Measurements from ENCODE around the gene ACTL6B.

Gene ACTL6B

GRCh38 chr7:100642534-100642907 is 13.7 kb downstream of the ACTL6B start:
- H3K4me3 ChIP-seq (ENCODE audit: low read depth, low read length), result no peak overlapping the region
- in situ Hi-C loops (cut with HindIII; ENCODE audit: low pct_ligation_motif_present, low sequenced_read_pairs), result no loop called here
- no peak for TF ChIP-seq CTCF (IDR thresholded peaks at IDR 0.05; ENCODE audit: low read depth, low read length, missing control alignments)
- DNase-seq, result no peak
- H3K36me3 ChIP-seq (replicated peaks), result no peaks in the 10 kb centered on the region
- no peak overlapping the region for H3K27ac ChIP-seq
- peaks cover 4% of the 10 kb centered on the region for H3K27me3 ChIP-seq (replicated peaks)

GRCh38 chr7:100641860-100642533 is 14.3 kb downstream of the ACTL6B start:
- Histone ChIP-seq H3K4me3 (ENCODE audit: low read depth, low read length) (no peak overlapping the region), H3K36me3 (replicated peaks) (no peaks in the 10 kb centered on the region), H3K27ac (no peak overlapping the region), H3K27me3 (replicated peaks) (peaks cover 4% of the 10 kb centered on the region)
- no peak for DNase-seq
- in situ Hi-C loops (cut with HindIII; ENCODE audit: low pct_ligation_motif_present, low sequenced_read_pairs), result no loop called here
- no peak for TF ChIP-seq CTCF (IDR thresholded peaks at IDR 0.05; ENCODE audit: low read depth, low read length, missing control alignments)

GRCh38 chr7:100641463-100641859 is 14.8 kb downstream of the ACTL6B start, which contains the start of gene TFR2:
TFR2 (minus strand) TSS chr7:100641552; CDS start chr7:100641509, 43 bp downstream.
- no peak within 1 kb of the TSS for H3K27ac ChIP-seq
- H3K4me3 ChIP-seq (ENCODE audit: low read depth, low read length), result no peak within 1 kb of the TSS
- no peak for TF ChIP-seq CTCF (IDR thresholded peaks at IDR 0.05; ENCODE audit: low read depth, low read length, missing control alignments)
- H3K36me3 ChIP-seq (replicated peaks), result no peaks in the 10 kb centered on the region
- DNase-seq, result no peak
- peaks cover 4% of the 10 kb centered on the region for H3K27me3 ChIP-seq (replicated peaks)
- in situ Hi-C loops (cut with HindIII; ENCODE audit: low pct_ligation_motif_present, low sequenced_read_pairs), result no loop called here

- no peaks in the 10 kb centered on the region for H3K27me3 ChIP-seq (replicated peaks)
- no peak for DNase-seq
- H3K4me3 ChIP-seq (ENCODE audit: low read depth, low read length), result no peak overlapping the region
- H3K36me3 ChIP-seq (replicated peaks), result no peaks in the 10 kb centered on the region
- H3K27ac ChIP-seq, result no peak overlapping the region
- in situ Hi-C loops (cut with HindIII; ENCODE audit: low pct_ligation_motif_present, low sequenced_read_pairs), result no loop called here
- TF ChIP-seq CTCF (IDR thresholded peaks at IDR 0.05; ENCODE audit: low read depth, low read length, missing control alignments), result no peak
These were observed 15.5 kb downstream of the ACTL6B start for GRCh38 chr7:100640517-100641440.

- no peak overlapping the region for H3K4me3 ChIP-seq (ENCODE audit: low read depth, low read length)
- in situ Hi-C loops (cut with HindIII; ENCODE audit: low pct_ligation_motif_present, low sequenced_read_pairs), result no loop called here
These were observed 16.2 kb downstream of the ACTL6B start for GRCh38 chr7:100639995-100640516.

More at GRCh38 chr7:100639995-100640516, 16.2 kb downstream of the ACTL6B start:
- Histone ChIP-seq H3K27ac (no peak overlapping the region), H3K27me3 (replicated peaks) (no peaks in the 10 kb centered on the region), H3K36me3 (replicated peaks) (no peaks in the 10 kb centered on the region)
- DNase-seq, result no peak
- no peak for TF ChIP-seq CTCF (IDR thresholded peaks at IDR 0.05; ENCODE audit: low read depth, low read length, missing control alignments)

Measured in brain microvascular endothelial cell (primary cell).